DND-41 (cell line): ENCODE results near the gene RHOU.

Experiments used
- CTCF ChIP-seq: IDR thresholded peaks from 2 replicates; pipeline ENCODE4 v1.5.1; 2012; ENCODE audit warnings: borderline replicate concordance, low read length, moderate library complexity, mild to moderate bottlenecking; ENCODE audit not compliant: poor library complexity, severe bottlenecking; ENCODE audit errors: extremely low read depth
- EZH2 ChIP-seq: IDR thresholded peaks from 3 replicates; pipeline ENCODE4 v1.6.1; 2012; ENCODE audit warnings: borderline replicate concordance, low read depth, mild to moderate bottlenecking, moderate library complexity, low read length, inconsistent platforms; ENCODE audit not compliant: severe bottlenecking

- TF ChIP-seq CTCF = no peak
- TF ChIP-seq EZH2 = no peak
Observed at GRCh38 chr1:228792601-228793000, 57.3 kb downstream of the RHOU start.
